NK-92 treated with Interleukin-12 subunit alpha and Interleukin-12 subunit beta, amount 100 ng/mL, for 24 hours (cell line): ENCODE results near the gene DDX6.

Experiments
- DNase-seq: peaks from one replicate; lab custom pipeline; 2025; lab: John Stamatoyannopoulos, UW

The DDX6 gene

DNA sequence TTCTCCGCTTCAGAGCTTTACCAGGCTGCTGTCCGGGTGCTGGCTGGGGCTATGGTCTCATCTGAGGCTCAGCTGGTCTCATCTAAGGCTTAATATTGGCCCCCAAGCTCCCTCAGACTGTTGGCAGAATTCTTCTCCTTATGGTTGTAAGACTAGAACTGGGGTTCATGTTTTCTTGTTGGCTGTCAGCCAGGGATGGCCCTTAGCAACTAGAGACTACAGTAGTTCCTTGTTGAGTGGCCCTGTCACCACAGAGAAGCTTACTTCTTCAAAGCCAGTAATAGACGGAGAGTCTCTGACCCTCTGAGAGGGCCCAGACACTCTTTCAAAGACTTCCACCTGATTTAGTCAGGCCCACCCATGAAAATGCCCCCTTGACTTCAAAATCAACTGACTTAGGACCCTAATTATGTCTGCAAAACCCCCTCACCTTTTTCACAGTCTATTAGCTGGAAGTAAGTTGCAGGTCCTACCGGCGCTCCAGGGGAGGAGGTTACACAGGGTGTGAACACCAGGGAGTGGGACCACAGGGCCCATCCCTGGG lies 87.3 kb downstream of the DDX6 start:
- no peak for DNase-seq

DNA sequence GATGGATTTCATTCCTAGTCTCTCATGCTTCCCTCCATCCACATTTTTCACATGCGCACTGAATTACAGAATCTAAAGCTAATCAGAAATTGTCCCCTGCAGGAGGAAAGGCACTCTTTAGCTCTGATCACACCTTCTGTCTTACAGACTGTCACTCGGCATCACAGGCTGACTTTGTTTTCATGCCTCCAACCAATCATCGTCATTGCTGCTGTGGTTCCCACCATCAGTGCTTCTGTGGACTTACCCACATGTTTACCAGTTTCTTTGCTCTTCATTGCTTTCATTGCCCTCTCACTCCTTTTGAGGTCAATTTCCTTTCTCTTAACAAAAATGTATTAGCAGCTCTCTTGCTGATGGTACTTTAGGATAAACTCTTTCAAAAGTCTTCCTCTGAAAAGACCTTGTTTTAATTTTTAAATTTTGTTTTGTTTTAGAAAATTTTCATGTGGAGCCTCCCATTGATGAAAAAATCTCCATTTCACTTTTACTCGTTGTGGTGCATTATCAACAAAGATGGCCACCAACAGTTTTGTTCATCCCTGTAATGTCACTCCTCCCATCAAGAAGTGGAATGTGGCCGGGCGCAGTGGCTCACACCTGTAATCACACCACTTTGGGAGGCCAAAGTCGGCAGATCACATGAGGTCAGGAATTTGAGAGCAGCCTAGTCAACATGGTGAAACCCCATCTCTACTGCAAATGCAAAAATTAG lies 91.3 kb downstream of the DDX6 start:
- peak; percentile 41 for DNase-seq
